HG02642 (cell line): Measurements from ENCODE around the gene MSANTD7.

Source experiments
- ATAC-seq: cut with Tn5 transposase; IDR thresholded peaks from one replicate; pipeline ENCODE4 v1.9.1; 2021; ENCODE audit warnings: mild to moderate bottlenecking; ENCODE audit not compliant: unreplicated experiment, poor library complexity

MSANTD7 gene

DNA sequence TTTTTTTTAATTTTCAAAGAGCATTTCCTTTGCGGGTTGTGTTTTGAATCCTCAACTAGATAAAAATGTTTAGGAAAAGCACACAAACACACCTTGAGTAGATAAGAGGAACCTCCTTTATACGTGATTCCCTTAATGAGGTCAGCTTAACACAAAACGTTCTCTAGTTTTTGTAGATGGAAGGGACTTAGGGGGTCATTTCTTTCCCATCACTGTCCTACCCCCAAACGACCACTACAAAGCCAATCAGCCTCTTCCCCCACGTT is 41.8 kb downstream of the MSANTD7 start:
- no peak for ATAC-seq

DNA sequence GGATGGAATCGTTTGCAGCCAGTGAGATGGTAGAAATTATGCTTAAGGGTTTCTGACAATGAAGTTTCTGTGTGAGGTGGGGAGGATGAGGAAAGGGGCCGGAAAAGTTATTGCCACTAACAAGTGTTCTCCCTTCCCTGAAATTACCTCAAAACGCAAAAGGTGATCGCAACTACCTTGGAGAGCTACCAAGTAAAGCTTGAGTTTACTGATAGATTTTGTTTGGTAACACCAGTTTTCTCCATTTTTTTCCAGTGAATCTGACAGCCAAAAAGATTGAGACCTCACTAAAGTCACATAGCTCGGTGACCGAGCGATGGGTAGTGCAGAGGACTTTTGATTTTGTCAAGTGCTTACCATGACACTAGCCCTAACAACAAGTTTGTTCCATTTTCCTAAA is 42.1 kb downstream of the MSANTD7 start:
- no peak for ATAC-seq

DNA sequence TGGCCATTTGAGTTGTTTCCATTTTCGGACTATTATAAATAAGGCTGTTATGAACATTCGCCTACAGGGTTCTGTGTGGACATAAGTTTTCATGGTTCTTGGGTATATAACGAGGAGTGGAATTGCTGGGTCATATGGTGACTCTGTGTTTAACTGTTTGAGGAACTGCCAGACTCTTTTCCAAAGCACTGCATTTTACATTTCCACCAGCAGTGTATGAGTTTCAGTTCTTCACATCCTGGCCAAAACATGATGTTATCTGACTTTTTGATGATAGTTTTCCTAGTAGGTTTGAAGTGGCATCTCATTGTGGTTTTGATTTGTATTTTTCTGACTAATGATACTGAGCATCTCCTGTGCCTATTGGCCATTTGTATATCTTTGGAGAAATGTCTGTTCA is 46.0 kb downstream of the MSANTD7 start:
- no peak for ATAC-seq
